ENCODE data around the gene EFHB. TPM values are rescaled to one million over a fixed set of nuclear protein-coding genes. Genes with fewer than 3 reads are reported as not detected.

Gene EFHB
- total RNA-seq, 1 donor from 2014 or later: 1.2 TPM

- H3K4me1 Mint-ChIP-seq (ENCODE audit: low read depth): peaks cover 9% of the 10 kb centered on the region
- DNase-seq (ENCODE audit: low spot score, unreplicated experiment): no peak
- H3K9me3 Mint-ChIP-seq (ENCODE audit: low read depth): no peaks in the 10 kb centered on the region
- no peak overlapping the region for H3K4me3 Mint-ChIP-seq (ENCODE audit: low read depth)
- no peaks in the 10 kb centered on the region for H3K27me3 Mint-ChIP-seq
- no peaks in the 10 kb centered on the region for H3K36me3 Mint-ChIP-seq (ENCODE audit: insufficient read depth)
- TF ChIP-seq CTCF (IDR thresholded peaks at IDR 0.05; ENCODE audit: unreplicated experiment): no peak
- no peak overlapping the region for H3K27ac Mint-ChIP-seq
Observed at GRCh38 chr3:19931767-19932188, 2.2 kb downstream of the EFHB start.

GRCh38 chr3:19931180-19931692 is 2.8 kb downstream of the EFHB start:
- H3K27ac Mint-ChIP-seq: no peak overlapping the region
- DNase-seq (ENCODE audit: low spot score, unreplicated experiment): no peak
- no peaks in the 10 kb centered on the region for H3K9me3 Mint-ChIP-seq (ENCODE audit: low read depth)
- no peaks in the 10 kb centered on the region for H3K36me3 Mint-ChIP-seq (ENCODE audit: insufficient read depth)
- H3K4me3 Mint-ChIP-seq (ENCODE audit: low read depth): no peak overlapping the region
- no peak for TF ChIP-seq CTCF (IDR thresholded peaks at IDR 0.05; ENCODE audit: unreplicated experiment)
- H3K27me3 Mint-ChIP-seq: no peaks in the 10 kb centered on the region
- peaks cover 9% of the 10 kb centered on the region for H3K4me1 Mint-ChIP-seq (ENCODE audit: low read depth)

- Mint-ChIP-seq H3K4me1 (ENCODE audit: low read depth) (no peaks in the 10 kb centered on the region), H3K27me3 (no peaks in the 10 kb centered on the region), H3K4me3 (ENCODE audit: low read depth) (no peak overlapping the region), H3K27ac (no peak overlapping the region), H3K36me3 (ENCODE audit: insufficient read depth) (no peaks in the 10 kb centered on the region), H3K9me3 (ENCODE audit: low read depth) (no peaks in the 10 kb centered on the region)
- TF ChIP-seq CTCF (IDR thresholded peaks at IDR 0.05; ENCODE audit: unreplicated experiment): no peak
- DNase-seq (ENCODE audit: low spot score, unreplicated experiment): no peak
Observed at GRCh38 chr3:19920401-19921080, 13.5 kb downstream of the EFHB start.

GRCh38 chr3:19917167-19917566 is 16.9 kb downstream of the EFHB start:
- H3K9me3 Mint-ChIP-seq (ENCODE audit: low read depth): peaks cover 7% of the 10 kb centered on the region
- no peak for DNase-seq (ENCODE audit: low spot score, unreplicated experiment)
- no peak for TF ChIP-seq CTCF (IDR thresholded peaks at IDR 0.05; ENCODE audit: unreplicated experiment)
- H3K4me3 Mint-ChIP-seq (ENCODE audit: low read depth): no peak overlapping the region
- no peaks in the 10 kb centered on the region for H3K4me1 Mint-ChIP-seq (ENCODE audit: low read depth)
- no peaks in the 10 kb centered on the region for H3K36me3 Mint-ChIP-seq (ENCODE audit: insufficient read depth)
- H3K27ac Mint-ChIP-seq: no peak overlapping the region
- no peaks in the 10 kb centered on the region for H3K27me3 Mint-ChIP-seq

- no peak for TF ChIP-seq CTCF (IDR thresholded peaks at IDR 0.05; ENCODE audit: unreplicated experiment)
- Mint-ChIP-seq H3K36me3 (ENCODE audit: insufficient read depth) (peaks cover 3% of the 10 kb centered on the region), H3K27ac (no peak overlapping the region), H3K9me3 (ENCODE audit: low read depth) (peaks cover 7% of the 10 kb centered on the region), H3K4me1 (ENCODE audit: low read depth) (no peaks in the 10 kb centered on the region), H3K4me3 (ENCODE audit: low read depth) (no peak overlapping the region), H3K27me3 (no peaks in the 10 kb centered on the region)
- DNase-seq (ENCODE audit: low spot score, unreplicated experiment): no peak
Observed at GRCh38 chr3:19911452-19911851, 22.6 kb downstream of the EFHB start.

All from progenitor cell of endocrine pancreas (in vitro differentiated cells).